ENCODE results near the gene BUB1B.

DNA sequence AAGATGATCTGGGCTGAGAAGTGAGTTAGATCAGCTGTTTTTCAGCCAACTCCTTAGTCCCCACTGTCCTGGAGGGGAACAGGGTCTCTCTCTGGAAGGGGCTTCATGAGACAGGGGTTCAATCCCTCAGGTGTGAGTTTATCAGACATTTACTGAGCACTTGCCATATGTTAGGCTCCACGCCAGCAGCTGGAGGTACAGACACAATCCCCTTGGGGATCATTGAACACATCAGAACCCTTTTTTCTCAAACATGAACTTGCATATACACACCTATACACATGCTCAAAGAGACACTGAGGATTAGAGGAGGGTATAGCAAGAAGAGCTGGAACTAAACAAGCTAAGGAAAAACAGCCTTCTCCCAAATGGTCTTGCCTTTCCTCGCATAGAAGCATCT is 46.7 kb upstream of the BUB1B start:
- TF ChIP-seq EZH2 (optimal IDR thresholded peaks at IDR 0.05; ENCODE audit: low read depth, low read length) (no peak), EZH2phosphoT487 (IDR thresholded peaks at IDR 0.05; ENCODE audit: low read length) (no peak)
- TF ChIP-seq, protein P1, sequence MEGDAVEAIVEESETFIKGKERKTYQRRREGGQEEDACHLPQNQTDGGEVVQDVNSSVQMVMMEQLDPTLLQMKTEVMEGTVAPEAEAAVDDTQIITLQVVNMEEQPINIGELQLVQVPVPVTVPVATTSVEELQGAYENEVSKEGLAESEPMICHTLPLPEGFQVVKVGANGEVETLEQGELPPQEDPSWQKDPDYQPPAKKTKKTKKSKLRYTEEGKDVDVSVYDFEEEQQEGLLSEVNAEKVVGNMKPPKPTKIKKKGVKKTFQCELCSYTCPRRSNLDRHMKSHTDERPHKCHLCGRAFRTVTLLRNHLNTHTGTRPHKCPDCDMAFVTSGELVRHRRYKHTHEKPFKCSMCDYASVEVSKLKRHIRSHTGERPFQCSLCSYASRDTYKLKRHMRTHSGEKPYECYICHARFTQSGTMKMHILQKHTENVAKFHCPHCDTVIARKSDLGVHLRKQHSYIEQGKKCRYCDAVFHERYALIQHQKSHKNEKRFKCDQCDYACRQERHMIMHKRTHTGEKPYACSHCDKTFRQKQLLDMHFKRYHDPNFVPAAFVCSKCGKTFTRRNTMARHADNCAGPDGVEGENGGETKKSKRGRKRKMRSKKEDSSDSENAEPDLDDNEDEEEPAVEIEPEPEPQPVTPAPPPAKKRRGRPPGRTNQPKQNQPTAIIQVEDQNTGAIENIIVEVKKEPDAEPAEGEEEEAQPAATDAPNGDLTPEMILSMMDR (IDR thresholded peaks at IDR 0.05; ENCODE audit: low read length): no peak

Data from MM.1S (cell line).